GM21423 (cell line): Measurements from ENCODE around the gene TASOR.
"Not testable (repeated sequence)": the region's sequence is repeated elsewhere in the genome, so short reads cannot be mapped to it uniquely, and the experiment has no call there.

Source experiments
- ATAC-seq: cut with Tn5 transposase; IDR thresholded peaks from one replicate; pipeline ENCODE4 v1.9.1; 2021; ENCODE audit warnings: mild to moderate bottlenecking, moderate library complexity; ENCODE audit not compliant: unreplicated experiment

Gene TASOR, protein sequence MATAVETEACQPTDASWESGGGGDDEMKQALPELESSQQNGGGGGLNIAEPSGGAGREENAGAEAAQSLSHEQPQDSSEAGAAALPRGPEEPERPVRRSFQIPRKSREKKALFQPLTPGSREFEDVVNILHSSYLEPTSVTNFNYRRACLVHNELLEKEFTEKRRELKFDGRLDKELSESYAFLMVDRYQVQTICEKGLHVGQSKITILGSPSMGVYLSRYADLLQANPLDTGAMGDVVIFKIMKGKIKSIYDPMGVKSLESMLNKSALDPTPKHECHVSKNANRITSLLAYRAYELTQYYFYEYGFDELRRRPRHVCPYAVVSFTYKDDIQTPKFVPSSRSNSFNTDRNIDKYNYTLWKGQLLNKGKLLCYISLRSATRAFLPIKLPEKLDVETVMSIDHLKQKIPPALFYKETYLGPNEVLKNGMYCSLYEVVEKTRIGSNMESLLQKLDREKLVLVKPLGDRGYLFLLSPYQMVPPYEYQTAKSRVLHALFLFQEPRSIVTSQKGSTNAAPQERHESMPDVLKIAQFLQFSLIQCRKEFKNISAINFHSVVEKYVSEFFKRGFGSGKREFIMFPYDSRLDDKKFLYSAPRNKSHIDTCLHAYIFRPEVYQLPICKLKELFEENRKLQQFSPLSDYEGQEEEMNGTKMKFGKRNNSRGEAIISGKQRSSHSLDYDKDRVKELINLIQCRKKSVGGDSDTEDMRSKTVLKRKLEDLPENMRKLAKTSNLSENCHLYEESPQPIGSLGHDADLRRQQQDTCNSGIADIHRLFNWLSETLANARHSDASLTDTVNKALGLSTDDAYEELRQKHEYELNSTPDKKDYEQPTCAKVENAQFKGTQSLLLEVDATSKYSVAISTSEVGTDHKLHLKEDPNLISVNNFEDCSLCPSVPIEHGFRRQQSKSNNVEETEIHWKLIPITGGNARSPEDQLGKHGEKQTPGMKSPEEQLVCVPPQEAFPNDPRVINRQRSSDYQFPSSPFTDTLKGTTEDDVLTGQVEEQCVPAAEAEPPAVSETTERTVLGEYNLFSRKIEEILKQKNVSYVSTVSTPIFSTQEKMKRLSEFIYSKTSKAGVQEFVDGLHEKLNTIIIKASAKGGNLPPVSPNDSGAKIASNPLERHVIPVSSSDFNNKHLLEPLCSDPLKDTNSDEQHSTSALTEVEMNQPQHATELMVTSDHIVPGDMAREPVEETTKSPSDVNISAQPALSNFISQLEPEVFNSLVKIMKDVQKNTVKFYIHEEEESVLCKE (N-terminal part only)

GRCh38 chr3:56683122-56683817 is at the start of gene TASOR:
TSS of gene TASOR (minus strand) at chr3:56683265. CDS start at chr3:56683006, 259 bp downstream.
- peak; percentile 73 for ATAC-seq

DNA sequence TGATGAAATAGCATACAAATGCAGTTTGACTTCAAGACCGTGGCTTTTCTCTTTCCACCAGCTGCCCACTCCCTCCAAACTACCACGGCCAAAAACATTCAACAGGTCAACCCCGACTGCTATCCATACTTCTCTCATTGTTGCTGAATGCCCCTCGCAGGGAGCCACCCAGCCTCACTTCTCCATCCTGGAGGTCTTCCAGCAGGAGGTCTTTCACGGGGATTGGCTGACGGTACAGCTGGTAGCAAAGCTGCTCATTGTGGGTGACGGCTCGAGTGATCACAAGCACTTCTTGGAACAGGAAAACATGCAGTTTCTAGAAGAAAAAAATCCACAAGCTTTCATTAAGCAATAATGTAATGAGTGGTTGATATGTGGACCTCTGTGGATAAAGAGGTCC is 49.0 kb upstream of the TASOR start:
- no peak for ATAC-seq

- ATAC-seq = peak; percentile 96
Measured at GRCh38 chr3:56725175-56725574, 42.1 kb upstream of the TASOR start.

DNA sequence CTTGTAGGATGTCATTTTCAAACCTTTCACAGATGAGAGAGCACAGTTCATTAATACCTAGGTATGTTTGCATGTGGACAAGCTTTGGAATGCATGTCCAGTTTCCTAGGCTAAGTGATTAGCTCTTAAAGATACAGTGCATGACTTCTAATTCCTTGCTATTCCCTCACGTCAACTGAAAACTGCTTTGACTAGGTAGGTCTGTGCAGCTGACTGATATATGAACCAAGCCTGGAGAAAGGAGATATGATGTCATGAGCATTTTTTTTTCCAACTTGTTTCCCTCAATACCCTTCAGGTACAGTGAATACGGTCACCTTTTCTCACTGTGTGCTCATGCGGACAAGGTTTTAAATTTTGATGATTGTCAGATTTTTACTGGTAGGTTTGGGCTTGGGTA is 41.6 kb upstream of the TASOR start:
- no peak for ATAC-seq

DNA sequence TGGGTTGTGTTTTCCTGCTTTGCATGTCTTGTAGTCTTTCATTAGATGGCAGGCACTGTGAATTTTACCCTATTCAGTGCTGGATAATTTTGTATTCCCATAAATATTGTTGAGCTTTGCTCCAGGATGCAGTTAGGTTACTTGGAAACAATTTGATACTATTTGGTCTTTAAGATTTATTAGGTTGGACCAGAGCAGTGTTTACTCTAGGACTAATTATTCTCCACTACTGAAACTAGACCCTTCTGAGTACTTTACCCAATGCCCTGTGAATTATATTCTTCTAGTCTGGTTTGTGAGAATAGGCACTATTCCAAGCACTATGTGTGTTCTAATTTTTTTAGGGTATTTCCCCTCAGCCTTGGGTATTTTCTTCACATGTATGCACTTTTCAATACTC is 37.8 kb upstream of the TASOR start:
- ATAC-seq = no peak

DNA sequence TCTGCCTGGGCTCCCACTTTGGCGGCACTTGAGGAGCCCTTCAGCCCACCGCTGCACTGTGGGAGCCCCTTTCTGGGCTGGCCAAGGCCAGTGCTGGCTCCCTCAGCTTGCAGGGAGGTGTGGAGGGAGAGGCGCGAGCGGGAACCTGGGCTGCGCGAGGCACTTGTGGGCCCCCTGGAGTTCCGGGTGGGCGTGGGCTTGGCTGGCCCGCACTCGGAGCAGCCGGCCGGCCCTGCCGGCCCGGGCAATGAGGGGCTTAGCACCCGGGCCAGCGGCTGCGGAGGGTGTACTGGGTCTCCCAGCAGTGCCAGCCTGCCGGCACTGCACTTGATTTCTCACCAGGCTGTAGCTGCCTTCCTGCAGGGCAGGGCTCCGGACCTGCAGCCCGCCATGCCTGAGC is 35.7 kb upstream of the TASOR start:
- not testable (repeated sequence) for ATAC-seq

DNA sequence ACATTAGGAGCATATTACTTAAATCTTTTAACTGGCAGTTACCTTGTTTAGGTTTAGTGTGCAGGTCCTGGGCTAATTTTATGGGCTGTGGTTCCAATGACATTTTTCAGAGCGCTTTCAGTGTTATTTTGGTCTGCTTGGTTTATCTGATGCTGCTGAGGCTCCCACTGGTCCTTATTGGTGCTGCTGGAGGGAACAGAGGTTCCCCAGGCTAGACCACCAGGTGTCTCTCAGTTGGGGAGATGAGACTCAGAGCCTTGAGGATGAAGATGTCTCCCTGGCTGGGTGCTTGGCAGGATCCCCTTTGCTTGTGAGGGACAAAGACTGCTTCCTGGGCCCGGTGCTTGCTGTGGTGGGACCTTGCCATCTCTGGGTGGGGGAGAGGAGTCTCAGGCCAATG is 28.3 kb upstream of the TASOR start:
- no peak for ATAC-seq

GRCh38 chr3:56707412-56707811 is 24.3 kb upstream of the TASOR start:
- ATAC-seq = not testable (repeated sequence)

- ATAC-seq = no peak
Measured at GRCh38 chr3:56706629-56707028, 23.6 kb upstream of the TASOR start.

GRCh38 chr3:56704706-56705105 is 21.6 kb upstream of the TASOR start:
- no peak for ATAC-seq

DNA sequence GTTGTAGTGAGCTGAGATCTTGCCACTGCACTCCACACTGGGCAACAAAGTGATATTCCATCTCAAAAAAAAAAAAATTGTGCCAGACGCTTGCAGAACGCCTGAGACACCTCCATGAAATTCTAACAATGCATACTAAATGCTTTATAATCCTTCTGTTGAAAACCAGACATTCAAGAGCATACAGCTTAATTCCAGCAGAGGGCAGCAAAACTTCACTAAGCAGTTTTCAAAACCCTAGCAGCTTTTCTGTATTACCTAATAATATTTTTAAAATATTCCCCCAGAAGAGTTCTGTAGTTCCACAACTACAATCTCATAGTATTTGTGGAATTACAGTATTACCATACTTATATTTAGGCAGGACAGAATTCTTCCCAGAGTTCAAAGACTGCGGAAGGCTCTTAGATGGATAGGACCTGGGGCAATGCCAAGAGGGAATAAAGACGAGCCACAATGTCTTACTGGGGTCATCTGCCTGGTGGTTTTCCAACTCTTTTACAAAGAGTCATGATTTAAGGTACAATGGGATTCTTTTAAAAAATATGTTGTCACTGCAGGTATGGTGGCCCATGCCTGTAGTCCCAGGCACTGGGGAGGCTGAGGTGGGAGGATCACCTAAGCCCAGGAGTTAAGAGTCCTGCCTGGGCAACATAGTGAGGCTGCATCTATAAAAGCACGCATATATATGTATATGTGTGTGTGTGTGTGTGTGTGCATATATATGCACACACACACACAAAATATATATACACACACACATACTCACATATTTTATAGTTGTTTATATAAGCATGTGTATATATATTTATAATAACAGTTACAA is 19.6 kb upstream of the TASOR start:
- no peak for ATAC-seq

DNA sequence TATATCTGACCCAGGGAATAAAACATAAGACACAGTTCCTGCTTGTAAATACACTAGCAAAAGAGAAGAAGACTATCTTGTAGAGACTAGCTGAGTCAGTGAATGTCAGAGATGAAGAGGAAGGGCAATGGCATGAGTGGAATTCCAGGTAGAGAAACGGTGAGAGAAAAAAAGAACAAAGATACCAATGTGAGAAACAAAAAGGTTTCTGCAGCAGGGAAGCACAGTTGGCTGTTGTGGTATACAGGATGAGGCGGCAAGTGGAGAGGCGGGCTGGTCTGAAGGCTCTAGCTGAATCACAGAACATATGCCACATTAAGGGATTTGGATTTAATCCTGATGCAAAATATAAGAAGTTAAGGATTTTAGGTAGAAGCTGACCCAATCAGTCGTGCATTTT is 17.1 kb upstream of the TASOR start:
- ATAC-seq = no peak

DNA sequence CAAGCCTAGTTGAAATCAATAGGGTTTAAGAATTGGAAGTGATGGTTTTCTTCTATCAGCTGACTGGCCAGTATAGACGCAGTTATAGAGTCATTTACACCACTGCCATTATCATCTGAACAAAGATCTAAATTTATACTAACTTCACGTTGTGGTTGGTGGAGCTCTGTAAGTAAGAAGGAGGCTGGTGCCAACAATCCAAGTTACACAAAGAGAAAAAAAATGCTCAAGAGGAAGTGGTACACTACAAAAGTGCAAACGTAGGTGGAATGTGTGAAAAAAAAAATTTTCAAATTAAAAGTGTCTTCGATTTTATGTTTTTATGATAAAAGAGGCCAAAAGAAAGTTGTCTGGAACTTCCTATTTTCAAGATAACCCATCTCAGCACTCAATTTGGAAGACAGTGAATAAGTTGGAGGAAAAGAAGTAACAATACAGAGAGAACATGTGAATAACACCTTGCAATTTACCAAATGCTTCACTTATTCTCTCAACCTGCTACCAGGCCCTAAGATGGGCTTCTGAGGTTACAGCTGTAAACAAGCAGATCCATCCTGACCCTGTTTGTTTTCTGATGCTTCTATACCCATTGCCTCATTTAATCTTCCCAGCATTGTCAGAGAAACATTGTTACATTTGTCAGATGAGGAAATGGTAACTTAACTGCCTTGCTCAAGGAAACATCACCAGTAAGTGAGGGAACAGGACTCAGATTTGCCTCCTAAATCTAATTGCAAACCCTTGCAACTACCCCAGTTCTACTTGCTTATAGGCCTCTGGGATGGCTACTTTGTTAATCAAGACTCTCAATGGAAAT is 12.0 kb upstream of the TASOR start:
- ATAC-seq = no peak

- no peak for ATAC-seq
Measured at GRCh38 chr3:56693750-56694149, 10.7 kb upstream of the TASOR start.

DNA sequence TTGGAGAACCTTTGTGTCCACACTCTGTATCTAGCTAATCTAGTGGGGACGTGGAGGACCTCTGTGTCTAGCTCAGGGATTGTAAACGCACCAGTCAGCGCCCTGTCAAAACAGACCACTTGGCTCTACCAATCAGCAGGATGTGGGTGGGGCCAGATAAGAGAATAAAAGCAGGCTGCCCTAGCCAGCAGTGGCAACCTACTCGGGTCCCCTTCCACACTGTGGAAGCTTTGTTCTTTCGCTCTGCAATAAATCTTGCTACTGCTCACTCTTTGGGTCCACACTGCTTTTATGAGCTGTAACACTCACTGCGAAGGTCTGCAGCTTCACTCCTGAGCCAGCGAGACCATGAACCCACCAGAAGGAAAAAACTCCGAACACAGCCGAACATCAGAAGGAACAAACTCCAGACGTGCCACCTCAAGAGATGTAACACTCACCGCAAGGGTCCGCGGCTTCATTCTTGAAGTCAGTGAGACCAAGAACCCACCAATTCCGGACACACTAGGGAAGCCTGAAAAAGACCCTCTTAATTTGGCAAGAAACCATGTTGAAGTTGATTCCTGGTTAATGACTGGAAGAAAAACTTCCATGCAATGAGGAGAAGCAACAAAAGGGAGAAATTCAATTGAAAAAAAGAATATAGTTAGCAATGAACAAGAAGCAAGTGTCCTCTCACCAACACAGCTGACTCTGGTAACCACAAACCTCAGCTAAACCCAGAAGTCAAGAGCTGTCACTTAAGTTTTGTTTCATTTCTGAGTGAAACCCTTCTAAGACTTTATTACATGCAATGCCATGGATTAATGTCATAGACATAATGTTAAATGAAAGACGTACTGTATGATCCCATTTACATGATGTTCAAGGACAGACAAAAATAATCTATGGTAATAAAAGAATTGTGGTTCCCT is 9.7 kb upstream of the TASOR start:
- ATAC-seq = peak; percentile 73

DNA sequence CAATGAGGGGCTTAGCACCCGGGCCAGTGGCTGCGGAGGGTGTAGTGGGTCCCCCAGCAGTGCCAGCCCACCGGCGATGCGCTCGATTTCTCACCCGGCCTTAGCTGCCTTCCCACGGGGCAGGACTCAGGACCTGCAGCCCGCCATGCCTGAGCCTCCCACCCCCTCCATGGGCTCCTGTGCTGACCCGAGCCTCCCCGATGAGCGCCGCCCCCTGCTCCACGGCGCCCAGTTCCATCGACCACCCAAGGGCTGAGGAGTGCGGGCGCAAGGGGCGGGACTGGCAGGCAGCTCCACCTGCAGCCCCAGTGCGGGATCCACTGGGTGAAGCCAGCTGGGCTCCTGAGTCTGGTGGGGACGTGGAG is 8.9 kb upstream of the TASOR start:
- ATAC-seq = not testable (repeated sequence)

DNA sequence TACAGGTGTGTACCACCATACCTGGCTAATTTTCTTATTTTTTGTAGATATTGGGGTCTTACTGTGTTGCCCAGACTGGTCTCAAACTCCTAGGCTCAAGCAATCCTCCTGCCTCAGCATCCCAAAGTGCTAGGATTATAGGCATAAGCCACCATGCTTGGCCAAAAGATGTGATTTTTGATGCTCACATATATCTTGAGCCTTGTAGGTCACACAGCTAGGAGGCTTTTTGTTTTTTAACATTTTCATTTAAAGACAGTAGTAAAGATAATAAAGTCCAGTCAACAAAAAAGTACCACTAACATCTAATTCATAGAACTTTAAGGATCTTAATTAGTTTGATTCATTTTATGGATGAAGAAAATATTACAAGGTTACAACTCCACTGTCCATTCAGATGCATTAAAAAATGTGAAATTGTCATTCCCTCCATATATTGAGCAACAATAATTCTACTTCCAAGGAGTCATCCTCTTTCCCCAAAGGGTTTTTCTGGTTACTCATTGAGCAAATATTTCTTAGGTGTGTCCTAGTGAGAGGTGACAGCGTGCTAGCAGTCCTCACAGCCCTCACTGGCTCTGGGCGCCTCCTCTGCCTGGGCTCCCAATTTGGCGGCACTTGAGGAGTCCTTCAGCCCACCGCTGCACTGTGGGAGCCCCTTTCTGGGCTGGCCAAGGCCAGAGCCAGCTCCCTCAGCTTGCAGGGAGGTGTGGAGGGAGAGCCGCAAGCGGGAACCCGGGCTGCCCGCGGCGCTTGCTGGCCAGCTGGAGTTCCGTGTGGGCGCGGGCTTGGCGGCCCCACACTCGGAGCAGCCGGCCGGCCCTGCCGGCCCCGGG is 8.3 kb upstream of the TASOR start:
- ATAC-seq = no peak
